Right lobe of liver (tissue), 6 donors: ENCODE results near the gene CREB5. TPM values are rescaled to one million over a fixed set of nuclear protein-coding genes. Genes with fewer than 3 reads are reported as not detected.

ENCODE experiments used
- ATAC-seq, 4 donors: fragments of 200-7000 bp; cut with Tn5 transposase; one replicate each; pipeline ENCODE4 v1.9.1; 2020; ENCODE audit warnings: mild to moderate bottlenecking in 4 of 4, moderate library complexity in 4 of 4
- DNase-seq, 3 donors: peaks; one replicate each; pipeline ENCODE4 v3.0.0-alpha.2; 2020
- H3K27ac ChIP-seq, 3 donors: fragments of 200-600 bp; one replicate each; pipeline ENCODE4 v1.8.0; 2022
- H3K27me3 ChIP-seq, 2 donors: fragments of 200-600 bp; one replicate each; pipeline ENCODE4 v1.8.0; 2022
- H3K36me3 ChIP-seq, 4 donors: fragments of 200-600 bp; sonication (generic) in 1 of 4; one replicate each; pipeline versions ENCODE4 v1.5.1 to v1.8.0; 2017 to 2022; ENCODE audit warnings: control low read depth in 1 of 4
- H3K4me1 ChIP-seq, 4 donors: fragments of 200-600 bp; sonication (generic) in 1 of 4; one replicate each; pipeline versions ENCODE4 v1.5.1 to v1.8.0; 2017 to 2022; ENCODE audit warnings: control low read depth in 1 of 4
- H3K4me3 ChIP-seq, 3 donors: fragments of 200-600 bp; one replicate each; pipeline ENCODE4 v1.8.0; 2022
- H3K9me3 ChIP-seq, 4 donors: fragments of 200-600 bp; sonication (generic) in 1 of 4; one replicate each; pipeline versions ENCODE4 v1.5.1 to v1.8.0; 2017 to 2022; ENCODE audit warnings: control low read depth in 1 of 4
- CTCF ChIP-seq, 4 donors: fragments of 200-600 bp in 3 of 4; fragments of 450-650 bp in 1 of 4; IDR thresholded peaks; one replicate each; pipeline versions ENCODE4 v1.5.1 to v1.8.0; 2016 to 2022; ENCODE audit warnings: antibody characterized with exemption in 4 of 4, mild to moderate bottlenecking in 2 of 4
- POLR2A ChIP-seq: fragments of 450-650 bp; IDR thresholded peaks from one replicate; pipeline ENCODE4 v1.6.1; 2017; ENCODE audit warnings: antibody characterized with exemption, mild to moderate bottlenecking
- WGBS: methylation state at CpG from one replicate; pipeline ENCODE4 v1.1.6; 2018; ENCODE audit warnings: low coverage, low lambda C conversion rate; ENCODE audit not compliant: insufficient coverage; ENCODE audit errors: missing lambda C conversion rate; 5-methylcytosine and 5-hydroxymethylcytosine counted together
- intact Hi-C, 2 donors: fragments of 100-400 bp; cut with DNase I; formaldehyde crosslinking; loops; one replicate each; pipeline versions ENCODE4 v1.11.2 to v1.14.1; 2022
- total RNA-seq, 6 experiments: library from RNA; depleted of rRNA in 2 of 6; stranded (reverse); fragments of >200 nt in 2 of 6; fragmentation: NEBNext Ultra II Directional in 3 of 6; extraction: Animal tissue kit (Norgen Biotek cat#: 25700) in 3 of 6; gene quantifications; one replicate each; pipeline versions ENCODE4 v1.1.0 to v1.2.4, GENCODE V29; 2016 to 2023
- donor health status: DM: no; HTN: yes; CAD: no.
- donor health status: DM: no; HTN: no; CAD: no.
- donor health status: DM: no; HTN: no; CAD: no.
- donor health status: DM: no; HTN: yes; CAD: no.
- donor health status: DM: no; HTN: yes; CAD: no.

Gene CREB5
- total RNA-seq, 6 experiments from 2014 or later: 0.48 to 6.3 (median 1.4) TPM

DNA sequence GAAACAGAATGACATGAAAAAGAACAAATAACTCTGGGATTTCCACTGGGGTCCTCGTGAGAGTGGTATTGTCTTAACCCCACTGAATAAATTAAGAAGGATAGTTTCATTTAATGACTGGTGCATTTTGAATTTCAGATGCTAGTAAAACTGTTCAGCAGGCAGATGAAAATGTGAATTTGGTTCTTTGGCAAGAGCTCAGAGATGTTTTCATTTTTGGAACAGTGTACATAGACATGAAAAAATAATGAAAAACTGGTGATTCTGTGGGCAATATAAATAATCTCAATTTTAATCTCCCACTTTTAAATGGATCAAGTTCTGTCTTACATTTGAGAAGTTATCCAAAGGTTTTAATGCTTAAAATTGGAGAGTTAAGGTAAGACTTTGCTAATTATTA is 461.7 kb downstream of the CREB5 start:
- Histone ChIP-seq H3K27ac (no peak overlapping the region), H3K4me1 (no peaks in the 10 kb centered on the region), H3K27me3 (no peaks in the 10 kb centered on the region), H3K9me3 (no peaks in the 10 kb centered on the region), H3K4me3 (no peak overlapping the region), H3K36me3 (no peaks in the 10 kb centered on the region)
- DNase-seq (no peak), ATAC-seq (no peak)
- TF ChIP-seq CTCF (IDR thresholded peaks at IDR 0.05) (no peak), POLR2A (no peak)
- intact Hi-C loops: no loop called here
- WGBS: 75% methylated on average over 1 of the region's 1 CpG

Other genes with a start within 250 kb of the CREB5 start
- gene JAZF1, start 231.7 kb upstream of the CREB5 start, total RNA-seq: 10 to 100 TPM in 1 of 6 experiments, 1 to 10 TPM in 5; 4.8 to 20.9 (median 6.9) TPM